ENCODE results near the gene HEXA. TPM values are rescaled to one million over a fixed set of nuclear protein-coding genes. Genes with fewer than 3 reads are reported as not detected.

HEXA gene
- total and polyA plus RNA-seq, 9 of the 15 experiments (the other 6 are each of a cell fraction or from before 2014, with no cell fraction given): 22.2 to 136 (median 68.9) TPM

GRCh38 chr15:72375846-72376581 lies at the start of gene HEXA (continued):
- TF ChIP-seq HDAC3 (IDR thresholded peaks at IDR 0.05; ENCODE audit: borderline replicate concordance, partially characterized antibody) (no peak), CEBPG (CRISPR knock-in tag; IDR thresholded peaks at IDR 0.05) (0 out of 2 replicates have a peak, but pooled peaks have one; percentile 24), CEBPG (tag; conservative IDR thresholded peaks at IDR 0.05 in 1 of 2, IDR thresholded peaks at IDR 0.05 in 1 of 2) (no peak), SNRNP70 (optimal IDR thresholded peaks at IDR 0.05; ENCODE audit: low read depth, low read length) (no peak), HLTF (IDR thresholded peaks at IDR 0.05) (peak; percentile 44; the same call in 1 of the 2 replicates), SRSF1 (IDR thresholded peaks at IDR 0.05; ENCODE audit: low read depth, low read length) (0 out of 2 replicates have a peak, but pooled peaks have one; percentile 76), ZBTB7A (IDR thresholded peaks at IDR 0.05; ENCODE audit: borderline replicate concordance, control insufficient read depth, low read depth, low read length) (peak; percentile 99), ZC3H4 (CRISPR knock-in tag; IDR thresholded peaks at IDR 0.05; ENCODE audit: borderline replicate concordance) (no peak), E2F3 (CRISPR knock-in tag; IDR thresholded peaks at IDR 0.05) (0 out of 2 replicates have a peak, but pooled peaks have one; percentile 37), TAF7 (tag; IDR thresholded peaks at IDR 0.05) (peak; percentile 5; the same call in 1 of the 2 replicates), VEZF1 (CRISPR knock-in tag; IDR thresholded peaks at IDR 0.05) (peak; percentile 93), C11orf30 (IDR thresholded peaks at IDR 0.05; ENCODE audit: low read depth) (peak; percentile 100), RHOXF2B (CRISPR knock-in tag; conservative IDR thresholded peaks at IDR 0.05) (0 out of 2 replicates have a peak, but pooled peaks have one; percentile 71), CREB1 (IDR thresholded peaks at IDR 0.05) (peak; percentile 35), CREB1 (CRISPR knock-in tag; IDR thresholded peaks at IDR 0.05) (0 out of 2 replicates have a peak, but pooled peaks have one; percentile 21), E2F1 (CRISPR knock-in tag; IDR thresholded peaks at IDR 0.05) (no peak), MCM7 (IDR thresholded peaks at IDR 0.05) (no peak), MED1 (CRISPR knock-in tag; IDR thresholded peaks at IDR 0.05; ENCODE audit: borderline replicate concordance) (no peak), HDAC2 (IDR thresholded peaks at IDR 0.05) (peak; percentile 97), ZNF77 (CRISPR knock-in tag; IDR thresholded peaks at IDR 0.05) (no peak), SREBF1 (IDR thresholded peaks at IDR 0.05; ENCODE audit: borderline replicate concordance, low read depth, low read length) (peak; percentile 73; the same call in 1 of the 2 replicates), RNF2 (IDR thresholded peaks at IDR 0.05) (peak; percentile 91), ZNF263 (CRISPR knock-in tag; IDR thresholded peaks at IDR 0.05; ENCODE audit: borderline replicate concordance) (0 out of 2 replicates have a peak, but pooled peaks have one; percentile 25), ZNF76 (CRISPR knock-in tag; IDR thresholded peaks at IDR 0.05; ENCODE audit: borderline replicate concordance) (0 out of 2 replicates have a peak, but pooled peaks have one; percentile 74)
- TF ChIP-seq, protein P1, sequence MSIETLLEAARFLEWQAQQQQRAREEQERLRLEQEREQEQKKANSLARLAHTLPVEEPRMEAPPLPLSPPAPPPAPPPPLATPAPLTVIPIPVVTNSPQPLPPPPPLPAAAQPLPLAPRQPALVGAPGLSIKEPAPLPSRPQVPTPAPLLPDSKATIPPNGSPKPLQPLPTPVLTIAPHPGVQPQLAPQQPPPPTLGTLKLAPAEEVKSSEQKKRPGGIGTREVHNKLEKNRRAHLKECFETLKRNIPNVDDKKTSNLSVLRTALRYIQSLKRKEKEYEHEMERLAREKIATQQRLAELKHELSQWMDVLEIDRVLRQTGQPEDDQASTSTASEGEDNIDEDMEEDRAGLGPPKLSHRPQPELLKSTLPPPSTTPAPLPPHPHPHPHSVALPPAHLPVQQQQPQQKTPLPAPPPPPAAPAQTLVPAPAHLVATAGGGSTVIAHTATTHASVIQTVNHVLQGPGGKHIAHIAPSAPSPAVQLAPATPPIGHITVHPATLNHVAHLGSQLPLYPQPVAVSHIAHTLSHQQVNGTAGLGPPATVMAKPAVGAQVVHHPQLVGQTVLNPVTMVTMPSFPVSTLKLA (conservative IDR thresholded peaks at IDR 0.05): peak; percentile 88 to 97
